Activated CD8-positive, alpha-beta T cell treated with anti-CD3 and anti-CD28 coated beads for 36 hours (primary cell): ENCODE measurements around the gene CKAP2L. TPM values are rescaled to one million over a fixed set of nuclear protein-coding genes. Genes with fewer than 3 reads are reported as not detected.

ENCODE experiments used
- ATAC-seq: fragments of 200-7000 bp; cut with Tn5 transposase; one replicate; pipeline ENCODE4 v1.10.0; 2021; ENCODE audit warnings: mild to moderate bottlenecking, moderate library complexity
- CTCF ChIA-PET: fragments of 350-600 bp; sonication (Branson Sonifier 250); formaldehyde crosslinking; loops from one replicate; lab custom pipeline; 2021; ENCODE audit warnings: antibody characterized with exemption; lab: Charles Lee
- POLR2A ChIA-PET: fragments of 350-600 bp; sonication (Branson Sonifier 250); formaldehyde crosslinking; loops from one replicate; lab custom pipeline; 2021; ENCODE audit warnings: antibody characterized with exemption; lab: Charles Lee
- DNase-seq: peaks from one replicate; pipeline ENCODE4 v3.0.0-alpha.2; 2020
- H3K27ac Mint-ChIP-seq: one replicate; pipeline ENCODE4 v1.8.0; 2021; ENCODE audit warnings: mild to moderate bottlenecking, mixed read lengths
- H3K27me3 Mint-ChIP-seq: one replicate; pipeline ENCODE4 v1.8.0; 2021; ENCODE audit warnings: mixed read lengths
- H3K36me3 Mint-ChIP-seq: one replicate; pipeline ENCODE4 v1.8.0; 2021; ENCODE audit warnings: low read depth, mixed read lengths
- H3K4me1 Mint-ChIP-seq: one replicate; pipeline ENCODE4 v1.8.0; 2021; ENCODE audit warnings: low read depth, mixed read lengths
- H3K4me3 Mint-ChIP-seq: one replicate; pipeline ENCODE4 v1.8.0; 2021; ENCODE audit warnings: mild to moderate bottlenecking, moderate library complexity, mixed read lengths
- H3K9me3 Mint-ChIP-seq: one replicate; pipeline ENCODE4 v1.8.0; 2021; ENCODE audit warnings: mixed read lengths
- CTCF ChIP-seq: fragments of 200-600 bp; IDR thresholded peaks from one replicate; pipeline ENCODE4 v1.8.0; 2022; ENCODE audit warnings: antibody characterized with exemption, mild to moderate bottlenecking
- intact Hi-C: fragments of 100-400 bp; cut with micrococcal nuclease; formaldehyde crosslinking; loops from one replicate; pipeline ENCODE4 v1.10.0; 2022
- total RNA-seq, 2 experiments: library from RNA; stranded (reverse); gene quantifications; one replicate each; pipeline ENCODE4 v1.2.3, GENCODE V29; 2021

The CKAP2L gene
- total RNA-seq, 2 experiments from 2014 or later, result 24.5 to 30.5 TPM

- peaks cover 53% of the 10 kb centered on the region for H3K36me3 Mint-ChIP-seq
- ATAC-seq (no peak), DNase-seq (no peak)
- no peak for TF ChIP-seq CTCF
- H3K4me1 Mint-ChIP-seq, result peaks cover 4% of the 10 kb centered on the region
- CTCF ChIA-PET, result interaction anchor here (1.5 to 9.1 kb wide), 3 partner anchors 129 to 203 kb away, joined by 5 to 159 read pairs (median 10); no protein-coding TSS in a partner anchor
- no peaks in the 10 kb centered on the region for H3K9me3 Mint-ChIP-seq
- no peak overlapping the region for H3K27ac Mint-ChIP-seq
- H3K27me3 Mint-ChIP-seq, result no peaks in the 10 kb centered on the region
- H3K4me3 Mint-ChIP-seq, result no peak overlapping the region
- POLR2A ChIA-PET, result interaction anchor here (0.6 kb wide), 1 partner anchor 130 kb away, joined by 3 read pairs; no protein-coding TSS in a partner anchor
- intact Hi-C loops, result no loop called here
Measured at GRCh38 chr2:112756207-112756606, 8.2 kb downstream of the CKAP2L start.

- Mint-ChIP-seq H3K4me1 (peaks cover 5% of the 10 kb centered on the region), H3K36me3 (peaks cover 56% of the 10 kb centered on the region), H3K27me3 (no peaks in the 10 kb centered on the region), H3K9me3 (no peaks in the 10 kb centered on the region), H3K4me3 (no peak overlapping the region), H3K27ac (no peak overlapping the region)
- DNase-seq (no peak), ATAC-seq (no peak)
- CTCF ChIA-PET, result interaction anchor here (1.5 to 9.1 kb wide), 4 partner anchors 25 to 204 kb away, joined by 4 to 159 read pairs (median 8); no protein-coding TSS in a partner anchor
- intact Hi-C loops, result no loop called here
- POLR2A ChIA-PET, result interaction anchor here (0.6 to 1.0 kb wide), 2 partner anchors 18 to 130 kb away, joined by 3 read pairs; no protein-coding TSS in a partner anchor
- no peak for TF ChIP-seq CTCF
Measured at GRCh38 chr2:112755444-112755843, 9.0 kb downstream of the CKAP2L start.

GRCh38 chr2:112754564-112754963 lies 9.8 kb downstream of the CKAP2L start:
- intact Hi-C loops, result no loop called here
- Mint-ChIP-seq H3K9me3 (no peaks in the 10 kb centered on the region), H3K27me3 (no peaks in the 10 kb centered on the region), H3K4me3 (no peak overlapping the region), H3K4me1 (peaks cover 14% of the 10 kb centered on the region), H3K36me3 (peaks cover 60% of the 10 kb centered on the region), H3K27ac (no peak overlapping the region)
- ChIA-PET POLR2A (interaction anchor here (1.0 to 2.6 kb wide), 3 partner anchors 9 to 18 kb away, joined by 3 to 9 read pairs (median 3); no protein-coding TSS in a partner anchor), CTCF (interaction anchor here (0.8 to 9.1 kb wide), 5 partner anchors 26 to 205 kb away, joined by 3 to 159 read pairs (median 5); no protein-coding TSS in a partner anchor)
- no peak for TF ChIP-seq CTCF
- DNase-seq (no peak), ATAC-seq (no peak)

- Mint-ChIP-seq H3K4me1 (peaks cover 14% of the 10 kb centered on the region), H3K9me3 (no peaks in the 10 kb centered on the region), H3K27ac (no peak overlapping the region), H3K27me3 (no peaks in the 10 kb centered on the region), H3K36me3 (peaks cover 53% of the 10 kb centered on the region), H3K4me3 (no peak overlapping the region)
- ATAC-seq (no peak), DNase-seq (no peak)
- CTCF ChIA-PET, result interaction anchor here (1.3 to 9.1 kb wide), 7 partner anchors 12 to 207 kb away, joined by 3 to 159 read pairs (median 6); no protein-coding TSS in a partner anchor
- POLR2A ChIA-PET, result interaction anchor here (2.6 kb wide), 1 partner anchor 10 kb away, joined by 9 read pairs; no protein-coding TSS in a partner anchor
- intact Hi-C loops, result no loop called here
- no peak for TF ChIP-seq CTCF
Measured at GRCh38 chr2:112752667-112753066, 11.7 kb downstream of the CKAP2L start.
